ENCODE measurements around the gene ERP44.

The ERP44 gene

GRCh38 chr9:99970481-99970880, 128.3 kb downstream of the ERP44 start:
- no peak for TF ChIP-seq CTCF (IDR thresholded peaks at IDR 0.05)

GRCh38 chr9:99967457-99967856, 131.3 kb downstream of the ERP44 start:
- H3K36me3 ChIP-seq (ENCODE audit: control insufficient read depth, insufficient read depth, low read length), result no peaks in the 10 kb centered on the region
- no peaks in the 10 kb centered on the region for H3K4me1 ChIP-seq
- no peak overlapping the region for H3K4me3 ChIP-seq (ENCODE audit: low read depth, low read length)
- H3K27ac ChIP-seq, result no peak overlapping the region
- no peak overlapping the region for H3K9ac ChIP-seq
- no peaks in the 10 kb centered on the region for H3K27me3 ChIP-seq (ENCODE audit: control insufficient read depth, insufficient read depth, low read length)
- no peak overlapping the region for H3K4me2 ChIP-seq (ENCODE audit: low read length)
- no peak overlapping the region for H2AFZ ChIP-seq
- no peaks in the 10 kb centered on the region for H3K9me3 ChIP-seq (ENCODE audit: control insufficient read depth, low read length)
- no peak for TF ChIP-seq CTCF (IDR thresholded peaks at IDR 0.05)
- no peaks in the 10 kb centered on the region for H3K79me2 ChIP-seq

More at GRCh38 chr9:99970481-99970880, 128.3 kb downstream of the ERP44 start:
- H3K9ac ChIP-seq, result no peak overlapping the region
- no peaks in the 10 kb centered on the region for H3K9me3 ChIP-seq (ENCODE audit: control insufficient read depth, low read length)
- no peak overlapping the region for H3K4me3 ChIP-seq (ENCODE audit: low read depth, low read length)
- no peak overlapping the region for H2AFZ ChIP-seq
- H3K36me3 ChIP-seq (ENCODE audit: control insufficient read depth, insufficient read depth, low read length), result no peaks in the 10 kb centered on the region
- no peaks in the 10 kb centered on the region for H3K4me1 ChIP-seq
- H3K27me3 ChIP-seq (ENCODE audit: control insufficient read depth, insufficient read depth, low read length), result no peaks in the 10 kb centered on the region
- no peak overlapping the region for H3K4me2 ChIP-seq (ENCODE audit: low read length)
- no peaks in the 10 kb centered on the region for H3K79me2 ChIP-seq
- H3K27ac ChIP-seq, result no peak overlapping the region

GRCh38 chr9:99966716-99967115, 132.1 kb downstream of the ERP44 start:
- Histone ChIP-seq H3K36me3 (ENCODE audit: control insufficient read depth, insufficient read depth, low read length) (no peaks in the 10 kb centered on the region), H3K27ac (no peak overlapping the region), H3K27me3 (ENCODE audit: control insufficient read depth, insufficient read depth, low read length) (no peaks in the 10 kb centered on the region), H3K4me3 (ENCODE audit: low read depth, low read length) (no peak overlapping the region), H3K4me2 (ENCODE audit: low read length) (no peak overlapping the region), H3K9me3 (ENCODE audit: control insufficient read depth, low read length) (no peaks in the 10 kb centered on the region), H3K4me1 (no peaks in the 10 kb centered on the region), H2AFZ (no peak overlapping the region), H3K9ac (no peak overlapping the region), H3K79me2 (no peaks in the 10 kb centered on the region)
- TF ChIP-seq CTCF (IDR thresholded peaks at IDR 0.05), result no peak

- Histone ChIP-seq H3K79me2 (no peaks in the 10 kb centered on the region), H3K9ac (no peak overlapping the region)
Measured at GRCh38 chr9:99966001-99966400, 132.8 kb downstream of the ERP44 start.

More at GRCh38 chr9:99966001-99966400, 132.8 kb downstream of the ERP44 start:
- no peaks in the 10 kb centered on the region for H3K36me3 ChIP-seq (ENCODE audit: control insufficient read depth, insufficient read depth, low read length)
- H2AFZ ChIP-seq, result no peak overlapping the region
- H3K27me3 ChIP-seq (ENCODE audit: control insufficient read depth, insufficient read depth, low read length), result no peaks in the 10 kb centered on the region
- no peak overlapping the region for H3K4me2 ChIP-seq (ENCODE audit: low read length)
- H3K4me1 ChIP-seq, result no peaks in the 10 kb centered on the region
- no peak overlapping the region for H3K27ac ChIP-seq
- H3K9me3 ChIP-seq (ENCODE audit: control insufficient read depth, low read length), result no peaks in the 10 kb centered on the region
- H3K4me3 ChIP-seq (ENCODE audit: low read depth, low read length), result no peak overlapping the region
- no peak for TF ChIP-seq CTCF (IDR thresholded peaks at IDR 0.05)
